WTC11 (cell line): Measurements from ENCODE around the gene LHPP. TPM values are rescaled to one million over a fixed set of nuclear protein-coding genes. Genes with fewer than 3 reads are reported as not detected.

Experiments used
- ATAC-seq: fragments of 200-7000 bp; cut with Tn5 transposase; 2 replicates; pipeline ENCODE4 v1.10.0; 2021; ENCODE audit warnings: mild to moderate bottlenecking, moderate library complexity
- CTCF ChIA-PET: fragments of 300-600 bp; sonication (Branson Sonifier 250); formaldehyde crosslinking; loops from one replicate; lab custom pipeline; 2021; ENCODE audit warnings: antibody characterized with exemption; lab: Charles Lee
- POLR2A ChIA-PET: fragments of 350-600 bp; sonication (Branson Sonifier 250); formaldehyde crosslinking; loops from one replicate; lab custom pipeline; 2021; ENCODE audit warnings: antibody characterized with exemption; lab: Charles Lee
- DNase-seq: peaks from one replicate; pipeline ENCODE4 v3.0.0; 2021; ENCODE audit warnings: low spot score
- H3K27ac Mint-ChIP-seq: 2 replicates; pipeline ENCODE4 v1.8.0; 2021; ENCODE audit warnings: mixed read lengths
- H3K27me3 Mint-ChIP-seq: 2 replicates; pipeline ENCODE4 v1.8.0; 2021; ENCODE audit warnings: low read depth, mild to moderate bottlenecking, moderate library complexity, mixed read lengths
- H3K36me3 Mint-ChIP-seq: 2 replicates; pipeline ENCODE4 v1.8.0; 2021; ENCODE audit warnings: mixed read lengths
- H3K4me1 Mint-ChIP-seq: 2 replicates; pipeline ENCODE4 v1.8.0; 2022; ENCODE audit warnings: mixed read lengths
- H3K4me3 Mint-ChIP-seq: 2 replicates; pipeline ENCODE4 v1.8.0; 2021; ENCODE audit warnings: mild to moderate bottlenecking, moderate library complexity, mixed read lengths
- H3K9me3 Mint-ChIP-seq: 2 replicates; pipeline ENCODE4 v1.8.0; 2021; ENCODE audit warnings: mixed read lengths
- ELF4 ChIP-seq: sonication (generic); formaldehyde crosslinking; IDR thresholded peaks from 2 replicates; pipeline ENCODE4 v1.8.1; 2022; ENCODE audit warnings: low read depth, mild to moderate bottlenecking, moderate library complexity, missing genetic modification reagents
- HMGA2 ChIP-seq: fragments of 250-450 bp; sonication (Bioruptor Pico); IDR thresholded peaks from 2 replicates; pipeline ENCODE4 v1.4.0; 2021; ENCODE audit warnings: mild to moderate bottlenecking, moderate library complexity
- JAZF1 ChIP-seq: fragments of 250-450 bp; sonication (Bioruptor Pico); IDR thresholded peaks from 2 replicates; pipeline ENCODE4 v1.9.0; 2021; ENCODE audit warnings: moderate library complexity, mild to moderate bottlenecking, inconsistent platforms
- JUN ChIP-seq: sonication (generic); formaldehyde crosslinking; IDR thresholded peaks from 2 replicates; pipeline ENCODE4 v1.8.0; 2023; ENCODE audit warnings: mild to moderate bottlenecking, missing genetic modification reagents
- NFATC4 ChIP-seq: fragments of 250-450 bp; sonication (Bioruptor Pico); IDR thresholded peaks from 2 replicates; pipeline ENCODE4 v1.9.0; 2021; ENCODE audit warnings: mild to moderate bottlenecking
- OVOL2 ChIP-seq: fragments of 250-450 bp; sonication (Bioruptor Pico); IDR thresholded peaks from 2 replicates; pipeline ENCODE4 v1.9.0; 2021; ENCODE audit warnings: mild to moderate bottlenecking, borderline replicate concordance
- RORB ChIP-seq: fragments of 250-450 bp; sonication (Bioruptor Pico); IDR thresholded peaks from 2 replicates; pipeline ENCODE4 v1.9.0; 2021; ENCODE audit warnings: mild to moderate bottlenecking
- TEAD1 ChIP-seq: sonication (generic); formaldehyde crosslinking; IDR thresholded peaks from 2 replicates; pipeline ENCODE4 v1.8.0; 2022; ENCODE audit warnings: mild to moderate bottlenecking, missing genetic modification reagents
- ZNF121 ChIP-seq: sonication (generic); formaldehyde crosslinking; IDR thresholded peaks from 2 replicates; pipeline ENCODE4 v1.8.0; 2023; ENCODE audit warnings: missing genetic modification reagents
- ZNF396 ChIP-seq: fragments of 250-450 bp; sonication (Bioruptor Pico); IDR thresholded peaks from 2 replicates; pipeline ENCODE4 v1.8.0; 2021; ENCODE audit warnings: mild to moderate bottlenecking, moderate library complexity, borderline replicate concordance
- ZNF671 ChIP-seq: fragments of 250-450 bp; sonication (Bioruptor Pico); IDR thresholded peaks from 2 replicates; pipeline ENCODE4 v1.8.0; 2021; ENCODE audit warnings: mild to moderate bottlenecking
- total RNA-seq: library from RNA; stranded (reverse); gene quantifications from 3 replicates; pipeline ENCODE4 v1.2.3, GENCODE V29; 2021
- TF ChIP-seq, protein P1 (sequence below): fragments of 250-450 bp; sonication (Bioruptor Pico); IDR thresholded peaks from 2 replicates; pipeline ENCODE4 v1.9.0; 2021; ENCODE audit warnings: moderate library complexity, mild to moderate bottlenecking, inconsistent platforms, borderline replicate concordance
- TF ChIP-seq, protein P2 (sequence below): sonication (generic); formaldehyde crosslinking; IDR thresholded peaks from 2 replicates; pipeline ENCODE4 v1.8.0; 2023; ENCODE audit warnings: missing genetic modification reagents
- TF ChIP-seq, protein P3 (sequence below): sonication (generic); formaldehyde crosslinking; conservative IDR thresholded peaks from 2 replicates; pipeline ENCODE4 v1.8.1; 2023; ENCODE audit warnings: mild to moderate bottlenecking, low read depth, missing genetic modification reagents, moderate library complexity
- TF ChIP-seq, protein P4 (sequence below): sonication (generic); formaldehyde crosslinking; IDR thresholded peaks from 2 replicates; pipeline ENCODE4 v1.8.1; 2023; ENCODE audit warnings: mild to moderate bottlenecking, missing genetic modification reagents, borderline replicate concordance
- TF ChIP-seq, protein P5 (sequence below): sonication (generic); formaldehyde crosslinking; IDR thresholded peaks from 2 replicates; pipeline ENCODE4 v1.8.0; 2022; ENCODE audit warnings: missing genetic modification reagents
- TF ChIP-seq, protein P6 (sequence below): sonication (generic); formaldehyde crosslinking; IDR thresholded peaks from 2 replicates; pipeline ENCODE4 v1.8.0; 2022; ENCODE audit warnings: mild to moderate bottlenecking, missing genetic modification reagents

Gene LHPP
- total RNA-seq, 1 experiment from 2014 or later, result 33.2 TPM

DNA sequence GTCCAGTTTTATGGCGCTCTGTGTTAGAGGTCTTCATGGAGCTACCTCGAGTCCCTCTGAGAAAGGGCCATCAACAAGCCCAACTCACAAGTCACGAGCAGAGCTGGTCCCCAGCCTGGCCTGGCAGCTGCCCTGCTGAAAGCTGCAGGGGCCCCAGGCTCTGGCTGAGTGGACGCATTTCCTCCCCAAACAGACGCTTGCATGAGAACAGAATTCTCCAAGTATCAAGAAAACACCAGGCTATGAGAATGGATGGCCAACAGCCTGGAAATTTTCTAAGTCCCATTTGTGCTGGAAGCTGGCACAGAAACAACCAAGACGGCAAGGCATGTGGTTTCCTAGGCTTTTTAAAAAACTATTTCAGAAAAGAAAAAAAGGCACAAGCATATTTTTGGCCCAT is 167.8 kb downstream of the LHPP start:
- Mint-ChIP-seq H3K27me3 (no peaks in the 10 kb centered on the region), H3K4me1 (peaks cover 31% of the 10 kb centered on the region), H3K4me3 (no peak overlapping the region), H3K27ac (peak overlapping the region; percentile 63), H3K9me3 (peaks cover 2% of the 10 kb centered on the region), H3K36me3 (peaks cover 2% of the 10 kb centered on the region; the same call in 1 of the 2 replicates)
- ATAC-seq (no peak), DNase-seq (no peak)
- TF ChIP-seq TEAD1 (CRISPR knock-in tag) (no peak), RORB (CRISPR knock-in tag) (no peak), NFATC4 (CRISPR knock-in tag) (no peak), ELF4 (no peak), ZNF671 (CRISPR knock-in tag) (no peak), ZNF396 (CRISPR knock-in tag) (no peak), OVOL2 (CRISPR knock-in tag) (no peak), HMGA2 (CRISPR knock-in tag) (no peak)
- TF ChIP-seq, protein P1, sequence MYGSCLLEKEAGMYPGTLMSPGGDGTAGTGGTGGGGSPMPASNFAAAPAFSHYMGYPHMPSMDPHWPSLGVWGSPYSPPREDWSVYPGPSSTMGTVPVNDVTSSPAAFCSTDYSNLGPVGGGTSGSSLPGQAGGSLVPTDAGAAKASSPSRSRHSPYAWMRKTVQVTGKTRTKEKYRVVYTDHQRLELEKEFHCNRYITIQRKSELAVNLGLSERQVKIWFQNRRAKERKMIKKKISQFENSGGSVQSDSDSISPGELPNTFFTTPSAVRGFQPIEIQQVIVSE (CRISPR knock-in tag), result no peak
- TF ChIP-seq, protein P2, sequence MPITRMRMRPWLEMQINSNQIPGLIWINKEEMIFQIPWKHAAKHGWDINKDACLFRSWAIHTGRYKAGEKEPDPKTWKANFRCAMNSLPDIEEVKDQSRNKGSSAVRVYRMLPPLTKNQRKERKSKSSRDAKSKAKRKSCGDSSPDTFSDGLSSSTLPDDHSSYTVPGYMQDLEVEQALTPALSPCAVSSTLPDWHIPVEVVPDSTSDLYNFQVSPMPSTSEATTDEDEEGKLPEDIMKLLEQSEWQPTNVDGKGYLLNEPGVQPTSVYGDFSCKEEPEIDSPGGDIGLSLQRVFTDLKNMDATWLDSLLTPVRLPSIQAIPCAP (CRISPR knock-in tag), result no peak
- TF ChIP-seq, protein P3, sequence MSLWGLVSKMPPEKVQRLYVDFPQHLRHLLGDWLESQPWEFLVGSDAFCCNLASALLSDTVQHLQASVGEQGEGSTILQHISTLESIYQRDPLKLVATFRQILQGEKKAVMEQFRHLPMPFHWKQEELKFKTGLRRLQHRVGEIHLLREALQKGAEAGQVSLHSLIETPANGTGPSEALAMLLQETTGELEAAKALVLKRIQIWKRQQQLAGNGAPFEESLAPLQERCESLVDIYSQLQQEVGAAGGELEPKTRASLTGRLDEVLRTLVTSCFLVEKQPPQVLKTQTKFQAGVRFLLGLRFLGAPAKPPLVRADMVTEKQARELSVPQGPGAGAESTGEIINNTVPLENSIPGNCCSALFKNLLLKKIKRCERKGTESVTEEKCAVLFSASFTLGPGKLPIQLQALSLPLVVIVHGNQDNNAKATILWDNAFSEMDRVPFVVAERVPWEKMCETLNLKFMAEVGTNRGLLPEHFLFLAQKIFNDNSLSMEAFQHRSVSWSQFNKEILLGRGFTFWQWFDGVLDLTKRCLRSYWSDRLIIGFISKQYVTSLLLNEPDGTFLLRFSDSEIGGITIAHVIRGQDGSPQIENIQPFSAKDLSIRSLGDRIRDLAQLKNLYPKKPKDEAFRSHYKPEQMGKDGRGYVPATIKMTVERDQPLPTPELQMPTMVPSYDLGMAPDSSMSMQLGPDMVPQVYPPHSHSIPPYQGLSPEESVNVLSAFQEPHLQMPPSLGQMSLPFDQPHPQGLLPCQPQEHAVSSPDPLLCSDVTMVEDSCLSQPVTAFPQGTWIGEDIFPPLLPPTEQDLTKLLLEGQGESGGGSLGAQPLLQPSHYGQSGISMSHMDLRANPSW (CRISPR knock-in tag), result no peak
- POLR2A ChIA-PET, result no interaction called here
- CTCF ChIA-PET, result interaction anchor here (1.3 to 4.4 kb wide), 5 partner anchors 17 to 112 kb away, joined by 3 to 20 read pairs (median 8); no protein-coding TSS in a partner anchor

DNA sequence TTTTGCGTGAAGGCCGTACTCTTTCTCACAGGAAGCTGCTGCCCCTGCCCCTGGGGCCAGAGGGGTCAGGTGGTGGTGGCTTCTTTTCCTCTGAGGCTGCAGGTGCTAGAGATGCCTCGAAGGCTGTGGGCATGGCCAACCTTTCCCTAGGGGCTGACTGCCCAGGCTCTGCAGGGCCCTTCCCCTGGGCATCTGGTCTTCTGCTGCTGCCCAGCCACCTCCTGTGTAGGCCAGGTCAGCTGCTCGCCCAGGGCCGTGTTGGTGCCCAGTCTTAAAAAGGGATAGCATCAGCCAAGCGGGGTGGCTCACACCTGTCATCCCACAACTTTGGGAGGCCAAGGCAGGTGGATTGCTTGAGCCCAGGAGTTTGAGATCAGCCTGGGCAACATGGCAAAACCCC is 168.2 kb downstream of the LHPP start:
- TF ChIP-seq JUN, result no peak
- TF ChIP-seq, protein P4, sequence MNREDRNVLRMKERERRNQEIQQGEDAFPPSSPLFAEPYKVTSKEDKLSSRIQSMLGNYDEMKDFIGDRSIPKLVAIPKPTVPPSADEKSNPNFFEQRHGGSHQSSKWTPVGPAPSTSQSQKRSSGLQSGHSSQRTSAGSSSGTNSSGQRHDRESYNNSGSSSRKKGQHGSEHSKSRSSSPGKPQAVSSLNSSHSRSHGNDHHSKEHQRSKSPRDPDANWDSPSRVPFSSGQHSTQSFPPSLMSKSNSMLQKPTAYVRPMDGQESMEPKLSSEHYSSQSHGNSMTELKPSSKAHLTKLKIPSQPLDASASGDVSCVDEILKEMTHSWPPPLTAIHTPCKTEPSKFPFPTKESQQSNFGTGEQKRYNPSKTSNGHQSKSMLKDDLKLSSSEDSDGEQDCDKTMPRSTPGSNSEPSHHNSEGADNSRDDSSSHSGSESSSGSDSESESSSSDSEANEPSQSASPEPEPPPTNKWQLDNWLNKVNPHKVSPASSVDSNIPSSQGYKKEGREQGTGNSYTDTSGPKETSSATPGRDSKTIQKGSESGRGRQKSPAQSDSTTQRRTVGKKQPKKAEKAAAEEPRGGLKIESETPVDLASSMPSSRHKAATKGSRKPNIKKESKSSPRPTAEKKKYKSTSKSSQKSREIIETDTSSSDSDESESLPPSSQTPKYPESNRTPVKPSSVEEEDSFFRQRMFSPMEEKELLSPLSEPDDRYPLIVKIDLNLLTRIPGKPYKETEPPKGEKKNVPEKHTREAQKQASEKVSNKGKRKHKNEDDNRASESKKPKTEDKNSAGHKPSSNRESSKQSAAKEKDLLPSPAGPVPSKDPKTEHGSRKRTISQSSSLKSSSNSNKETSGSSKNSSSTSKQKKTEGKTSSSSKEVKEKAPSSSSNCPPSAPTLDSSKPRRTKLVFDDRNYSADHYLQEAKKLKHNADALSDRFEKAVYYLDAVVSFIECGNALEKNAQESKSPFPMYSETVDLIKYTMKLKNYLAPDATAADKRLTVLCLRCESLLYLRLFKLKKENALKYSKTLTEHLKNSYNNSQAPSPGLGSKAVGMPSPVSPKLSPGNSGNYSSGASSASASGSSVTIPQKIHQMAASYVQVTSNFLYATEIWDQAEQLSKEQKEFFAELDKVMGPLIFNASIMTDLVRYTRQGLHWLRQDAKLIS (CRISPR knock-in tag), result no peak
- no peak for TF ChIP-seq ELF4
- DNase-seq, result no peak
- ATAC-seq, result no peak
- Mint-ChIP-seq H3K27ac (0 out of 2 replicates have a peak overlapping the region, but pooled peaks have one; percentile 63), H3K4me3 (no peak overlapping the region), H3K4me1 (peaks cover 31% of the 10 kb centered on the region), H3K9me3 (peaks cover 6% of the 10 kb centered on the region), H3K27me3 (no peaks in the 10 kb centered on the region), H3K36me3 (peaks cover 6% of the 10 kb centered on the region)
- ChIA-PET POLR2A (no interaction called here), CTCF (interaction anchor here (1.3 to 4.4 kb wide), 4 partner anchors 17 to 112 kb away, joined by 3 to 16 read pairs (median 7); no protein-coding TSS in a partner anchor)

DNA sequence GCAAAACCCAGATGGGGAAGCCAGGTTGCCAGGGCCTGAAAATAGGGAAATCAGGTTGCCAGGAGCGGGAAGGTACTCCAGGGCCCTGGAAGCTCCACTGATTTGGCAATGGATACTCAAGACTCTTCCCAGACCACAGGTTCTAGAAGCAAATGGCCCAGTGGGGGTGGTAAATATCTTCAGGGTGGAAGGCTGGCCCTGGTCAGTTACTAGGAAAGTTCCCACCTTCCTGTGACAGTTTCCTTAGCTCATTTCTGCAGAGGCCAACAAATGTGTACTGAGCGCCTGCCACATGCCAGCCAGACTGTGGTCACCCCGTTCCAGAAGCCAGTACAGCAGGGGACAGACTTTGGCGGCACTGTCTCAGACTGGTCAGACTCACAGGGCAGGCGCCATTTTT is 168.9 kb downstream of the LHPP start:
- Mint-ChIP-seq H3K4me1 (peaks cover 28% of the 10 kb centered on the region), H3K9me3 (peaks cover 6% of the 10 kb centered on the region), H3K4me3 (no peak overlapping the region), H3K27me3 (no peaks in the 10 kb centered on the region), H3K36me3 (peaks cover 6% of the 10 kb centered on the region), H3K27ac (no peak overlapping the region)
- DNase-seq (no peak), ATAC-seq (no peak)
- ChIA-PET POLR2A (no interaction called here), CTCF (interaction anchor here (1.6 to 2.0 kb wide), 2 partner anchors 17 to 111 kb away, joined by 3 to 6 read pairs; no protein-coding TSS in a partner anchor)
- TF ChIP-seq ZNF121 (CRISPR knock-in tag), result no peak
- TF ChIP-seq JAZF1 (CRISPR knock-in tag), result no peak
- TF ChIP-seq, protein P5, sequence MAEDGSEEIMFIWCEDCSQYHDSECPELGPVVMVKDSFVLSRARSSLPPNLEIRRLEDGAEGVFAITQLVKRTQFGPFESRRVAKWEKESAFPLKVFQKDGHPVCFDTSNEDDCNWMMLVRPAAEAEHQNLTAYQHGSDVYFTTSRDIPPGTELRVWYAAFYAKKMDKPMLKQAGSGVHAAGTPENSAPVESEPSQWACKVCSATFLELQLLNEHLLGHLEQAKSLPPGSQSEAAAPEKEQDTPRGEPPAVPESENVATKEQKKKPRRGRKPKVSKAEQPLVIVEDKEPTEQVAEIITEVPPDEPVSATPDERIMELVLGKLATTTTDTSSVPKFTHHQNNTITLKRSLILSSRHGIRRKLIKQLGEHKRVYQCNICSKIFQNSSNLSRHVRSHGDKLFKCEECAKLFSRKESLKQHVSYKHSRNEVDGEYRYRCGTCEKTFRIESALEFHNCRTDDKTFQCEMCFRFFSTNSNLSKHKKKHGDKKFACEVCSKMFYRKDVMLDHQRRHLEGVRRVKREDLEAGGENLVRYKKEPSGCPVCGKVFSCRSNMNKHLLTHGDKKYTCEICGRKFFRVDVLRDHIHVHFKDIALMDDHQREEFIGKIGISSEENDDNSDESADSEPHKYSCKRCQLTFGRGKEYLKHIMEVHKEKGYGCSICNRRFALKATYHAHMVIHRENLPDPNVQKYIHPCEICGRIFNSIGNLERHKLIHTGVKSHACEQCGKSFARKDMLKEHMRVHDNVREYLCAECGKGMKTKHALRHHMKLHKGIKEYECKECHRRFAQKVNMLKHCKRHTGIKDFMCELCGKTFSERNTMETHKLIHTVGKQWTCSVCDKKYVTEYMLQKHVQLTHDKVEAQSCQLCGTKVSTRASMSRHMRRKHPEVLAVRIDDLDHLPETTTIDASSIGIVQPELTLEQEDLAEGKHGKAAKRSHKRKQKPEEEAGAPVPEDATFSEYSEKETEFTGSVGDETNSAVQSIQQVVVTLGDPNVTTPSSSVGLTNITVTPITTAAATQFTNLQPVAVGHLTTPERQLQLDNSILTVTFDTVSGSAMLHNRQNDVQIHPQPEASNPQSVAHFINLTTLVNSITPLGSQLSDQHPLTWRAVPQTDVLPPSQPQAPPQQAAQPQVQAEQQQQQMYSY (CRISPR knock-in tag), result no peak
- no peak for TF ChIP-seq RORB (CRISPR knock-in tag)
- TF ChIP-seq, protein P6, sequence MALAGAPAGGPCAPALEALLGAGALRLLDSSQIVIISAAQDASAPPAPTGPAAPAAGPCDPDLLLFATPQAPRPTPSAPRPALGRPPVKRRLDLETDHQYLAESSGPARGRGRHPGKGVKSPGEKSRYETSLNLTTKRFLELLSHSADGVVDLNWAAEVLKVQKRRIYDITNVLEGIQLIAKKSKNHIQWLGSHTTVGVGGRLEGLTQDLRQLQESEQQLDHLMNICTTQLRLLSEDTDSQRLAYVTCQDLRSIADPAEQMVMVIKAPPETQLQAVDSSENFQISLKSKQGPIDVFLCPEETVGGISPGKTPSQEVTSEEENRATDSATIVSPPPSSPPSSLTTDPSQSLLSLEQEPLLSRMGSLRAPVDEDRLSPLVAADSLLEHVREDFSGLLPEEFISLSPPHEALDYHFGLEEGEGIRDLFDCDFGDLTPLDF (CRISPR knock-in tag), result no peak
